ENCODE results near the gene LONRF3. TPM values are rescaled to one million over a fixed set of nuclear protein-coding genes. Genes with fewer than 3 reads are reported as not detected.
A peak's percentile ranks its signal among the peaks of the same experiment; 100 is the strongest.
"Not testable (repeated sequence)": the region's sequence is repeated elsewhere in the genome, so short reads cannot be mapped to it uniquely, and the experiment has no call there.

LONRF3 gene
- total RNA-seq, 4 donors from 2014 or later = 15.7 to 73.3 (median 42.3) TPM

DNA sequence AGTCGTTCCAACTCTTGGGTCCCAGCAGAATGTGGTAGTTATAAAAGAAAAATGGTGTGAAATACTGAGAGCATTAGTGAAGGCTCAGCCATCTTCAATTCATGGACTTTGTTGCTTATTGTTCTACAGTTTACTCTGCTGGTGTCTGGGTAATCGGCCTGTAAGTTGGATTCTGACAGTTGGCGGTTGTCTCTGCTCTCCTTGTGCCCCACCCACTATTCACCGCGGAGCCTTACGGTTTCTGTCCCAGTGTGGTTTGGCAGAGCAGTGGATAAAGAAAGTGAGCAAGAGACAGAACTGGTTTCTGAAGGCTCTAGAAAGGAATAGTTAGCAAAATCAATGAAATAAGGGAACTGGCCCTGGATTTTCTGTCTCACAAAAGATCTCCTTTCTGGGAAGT lies 9.1 kb downstream of the LONRF3 start:
- Histone ChIP-seq H3K27me3 (no peaks in the 10 kb centered on the region), H3K36me3 (peaks cover 0 to 4% of the 10 kb centered on the region in 2 donors), H3K9me3 (no peaks in the 10 kb centered on the region), H3K27ac (no peak overlapping the region), H3K4me1 (peaks cover 0 to 4% of the 10 kb centered on the region in 2 donors), H3K4me3 (no peak overlapping the region)
- TF ChIP-seq POLR2A (IDR thresholded peaks at IDR 0.05) = no peak
- TF ChIP-seq, protein P1, sequence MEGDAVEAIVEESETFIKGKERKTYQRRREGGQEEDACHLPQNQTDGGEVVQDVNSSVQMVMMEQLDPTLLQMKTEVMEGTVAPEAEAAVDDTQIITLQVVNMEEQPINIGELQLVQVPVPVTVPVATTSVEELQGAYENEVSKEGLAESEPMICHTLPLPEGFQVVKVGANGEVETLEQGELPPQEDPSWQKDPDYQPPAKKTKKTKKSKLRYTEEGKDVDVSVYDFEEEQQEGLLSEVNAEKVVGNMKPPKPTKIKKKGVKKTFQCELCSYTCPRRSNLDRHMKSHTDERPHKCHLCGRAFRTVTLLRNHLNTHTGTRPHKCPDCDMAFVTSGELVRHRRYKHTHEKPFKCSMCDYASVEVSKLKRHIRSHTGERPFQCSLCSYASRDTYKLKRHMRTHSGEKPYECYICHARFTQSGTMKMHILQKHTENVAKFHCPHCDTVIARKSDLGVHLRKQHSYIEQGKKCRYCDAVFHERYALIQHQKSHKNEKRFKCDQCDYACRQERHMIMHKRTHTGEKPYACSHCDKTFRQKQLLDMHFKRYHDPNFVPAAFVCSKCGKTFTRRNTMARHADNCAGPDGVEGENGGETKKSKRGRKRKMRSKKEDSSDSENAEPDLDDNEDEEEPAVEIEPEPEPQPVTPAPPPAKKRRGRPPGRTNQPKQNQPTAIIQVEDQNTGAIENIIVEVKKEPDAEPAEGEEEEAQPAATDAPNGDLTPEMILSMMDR (IDR thresholded peaks at IDR 0.05 in 4 of 5, conservative IDR thresholded peaks at IDR 0.05 in 1 of 5) = no peak
- DNase-seq (no peak), ATAC-seq (no peak)
- intact Hi-C loops (cut with DNase I; ENCODE audit: low total_unique reads) = no loop called here
- in situ Hi-C loops (cut with MboI; ENCODE audit: low sequenced_read_pairs in 4 of 4) = loop anchor here in 1 of 4 donors (25.0 kb wide), 1 partner anchor 121 kb away; no protein-coding TSS in a partner anchor

DNA sequence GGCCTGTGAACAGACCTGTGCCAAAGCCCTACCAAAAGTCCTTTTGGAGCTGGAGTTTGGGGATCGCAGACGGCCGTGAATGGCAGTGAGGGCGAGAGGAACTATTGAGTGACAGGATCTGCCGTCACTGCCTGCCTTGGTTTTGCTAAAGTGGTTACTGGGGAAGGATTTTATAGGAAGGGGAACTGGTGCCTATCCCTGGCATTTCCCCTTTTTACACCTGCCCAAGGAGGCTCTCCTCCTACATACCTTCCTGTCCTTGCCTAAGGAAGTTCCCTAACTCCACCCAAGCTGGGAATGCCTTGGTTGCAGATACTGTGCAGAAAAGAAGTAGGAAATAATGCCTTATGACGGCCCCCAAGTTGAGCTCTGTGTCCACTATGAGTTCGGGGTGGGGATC lies 14.5 kb downstream of the LONRF3 start:
- TF ChIP-seq POLR2A (IDR thresholded peaks at IDR 0.05) = no peak
- TF ChIP-seq, protein P1 (IDR thresholded peaks at IDR 0.05 in 4 of 5, conservative IDR thresholded peaks at IDR 0.05 in 1 of 5) = no peak
- ATAC-seq = no peak
- intact Hi-C loops (cut with DNase I; ENCODE audit: low total_unique reads) (no loop called here), in situ Hi-C loops (cut with MboI; ENCODE audit: low sequenced_read_pairs in 4 of 4) (loop anchor here in 1 of 4 donors (25.0 kb wide), 1 partner anchor 127 kb away; no protein-coding TSS in a partner anchor)
- H3K9me3 ChIP-seq = no peaks in the 10 kb centered on the region
- peak overlapping the region in 2 of 4 donors; percentile 68 to 69 for H3K27ac ChIP-seq
- peaks cover 0 to 14% of the 10 kb centered on the region in 2 donors for H3K36me3 ChIP-seq
- H3K4me3 ChIP-seq = no peak overlapping the region
- H3K27me3 ChIP-seq = no peaks in the 10 kb centered on the region
- peaks cover 7 to 8% of the 10 kb centered on the region in 2 donors for H3K4me1 ChIP-seq
- DNase-seq = no peak

DNA sequence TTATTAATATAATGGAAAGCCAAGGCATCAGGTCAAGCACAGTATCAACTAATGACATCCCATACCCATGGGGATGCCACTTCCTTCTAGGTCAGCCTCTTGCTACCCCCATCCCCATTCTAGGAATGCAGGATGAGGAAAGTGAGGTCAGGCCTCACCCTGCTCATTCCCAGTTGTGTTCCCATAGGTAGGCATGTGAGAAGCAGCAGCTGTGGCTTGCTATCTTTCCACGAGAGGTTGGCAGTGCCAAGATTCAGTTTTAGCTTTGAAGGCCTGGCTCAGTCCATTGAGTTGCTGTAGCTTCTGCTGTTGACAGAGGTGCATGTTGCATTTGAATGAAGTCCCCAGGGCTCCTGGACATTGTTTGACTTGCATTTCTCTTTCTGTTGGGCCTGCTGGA lies 15.5 kb downstream of the LONRF3 start:
- Histone ChIP-seq H3K4me3 (no peak overlapping the region), H3K9me3 (no peaks in the 10 kb centered on the region), H3K27ac (peak overlapping the region in 3 of 4 donors; percentile 31 to 69 (median 68)), H3K4me1 (peaks cover 7 to 8% of the 10 kb centered on the region in 2 donors), H3K27me3 (no peaks in the 10 kb centered on the region), H3K36me3 (peaks cover 0 to 14% of the 10 kb centered on the region in 2 donors)
- peak in 1 of 2 donors; percentile 24 for DNase-seq
- TF ChIP-seq, protein P1 (IDR thresholded peaks at IDR 0.05 in 4 of 5, conservative IDR thresholded peaks at IDR 0.05 in 1 of 5) = no peak
- no peak for TF ChIP-seq POLR2A (IDR thresholded peaks at IDR 0.05)
- peak; percentile 30 to 63 for ATAC-seq
- in situ Hi-C loops (cut with MboI; ENCODE audit: low sequenced_read_pairs in 4 of 4) = loop anchor here in 1 of 4 donors (25.0 kb wide), 1 partner anchor 128 kb away; no protein-coding TSS in a partner anchor
- intact Hi-C loops (cut with DNase I; ENCODE audit: low total_unique reads) = no loop called here

DNA sequence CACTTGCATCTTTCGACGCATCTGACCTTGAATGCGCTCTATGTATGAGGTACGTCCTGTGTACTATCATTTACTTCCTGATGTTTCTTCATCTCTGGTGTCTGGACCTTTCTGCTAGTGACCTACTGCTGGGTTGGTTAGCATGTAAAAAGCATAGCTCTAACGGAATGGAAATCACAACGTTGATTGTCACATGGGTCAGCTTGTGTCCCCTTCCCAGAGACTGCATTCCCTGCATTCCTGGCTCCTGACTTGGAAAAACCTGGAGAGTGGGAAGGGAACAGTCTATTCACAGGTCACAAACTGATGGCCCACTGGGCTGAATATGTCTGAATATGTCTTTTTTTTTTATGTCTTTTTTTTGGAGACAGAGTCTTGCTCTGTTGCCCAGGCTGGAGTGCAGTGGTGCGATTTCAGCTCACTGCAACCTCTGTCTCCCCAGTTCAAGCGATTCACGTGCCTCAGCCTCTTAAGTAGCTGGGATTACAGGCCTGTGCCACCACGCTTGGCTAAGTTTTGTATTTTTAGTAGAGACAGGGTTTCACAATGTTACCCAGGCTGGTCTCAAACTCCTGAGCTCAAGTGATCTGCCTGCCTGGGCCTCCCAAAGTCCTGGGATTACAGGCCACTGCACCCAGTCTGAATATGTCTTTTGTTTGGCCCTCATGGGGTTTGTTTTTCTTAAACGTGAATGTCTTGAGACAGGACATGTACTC lies 16.3 kb downstream of the LONRF3 start:
- TF ChIP-seq, protein P1 (IDR thresholded peaks at IDR 0.05 in 4 of 5, conservative IDR thresholded peaks at IDR 0.05 in 1 of 5) = no peak
- TF ChIP-seq POLR2A (IDR thresholded peaks at IDR 0.05) = no peak
- in situ Hi-C loops (cut with MboI; ENCODE audit: low sequenced_read_pairs in 4 of 4) = loop anchor here in 1 of 4 donors (25.0 kb wide), 1 partner anchor 128 kb away; no protein-coding TSS in a partner anchor
- ATAC-seq (no peak), DNase-seq (no peak)
- H3K4me1 ChIP-seq = peaks cover 7 to 8% of the 10 kb centered on the region in 2 donors
- no peaks in the 10 kb centered on the region for H3K9me3 ChIP-seq
- no peaks in the 10 kb centered on the region for H3K27me3 ChIP-seq
- H3K27ac ChIP-seq = peak overlapping the region in 3 of 4 donors; percentile 31 to 69 (median 68)
- intact Hi-C loops (cut with DNase I; ENCODE audit: low total_unique reads) = no loop called here
- peaks cover 0 to 14% of the 10 kb centered on the region in 2 donors for H3K36me3 ChIP-seq
- H3K4me3 ChIP-seq = no peak overlapping the region

DNA sequence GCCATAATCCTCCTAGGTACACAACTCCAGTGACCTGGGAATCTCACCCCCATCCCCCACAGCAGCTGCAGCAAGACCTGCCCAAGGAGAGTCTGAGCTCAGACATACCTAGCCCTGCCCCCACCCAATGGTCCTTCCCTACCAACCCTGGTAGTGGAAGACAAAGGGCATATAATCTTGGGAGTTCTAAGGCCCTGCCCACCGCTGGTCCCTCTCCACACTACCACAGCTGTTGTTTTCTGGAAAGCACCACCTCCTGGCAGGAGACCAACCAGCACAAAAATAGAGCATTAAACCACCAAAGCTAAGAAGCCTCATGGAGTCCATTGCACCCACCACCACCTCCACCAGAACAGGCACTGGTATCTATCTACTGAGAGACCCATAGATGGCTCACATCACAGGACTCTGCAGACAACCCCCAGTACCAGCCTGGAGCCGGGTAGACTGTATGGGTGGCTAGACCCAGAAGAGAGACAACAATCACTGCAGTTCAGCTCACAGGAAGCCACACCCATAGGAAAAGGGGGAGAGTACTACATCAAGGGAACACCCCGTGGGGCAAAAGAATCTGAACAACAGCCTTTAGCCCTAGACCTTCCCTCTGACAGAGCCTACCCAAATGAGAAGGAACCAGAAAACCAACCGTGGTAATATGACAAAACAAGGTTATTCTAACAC lies 18.2 kb downstream of the LONRF3 start:
- in situ Hi-C loops (cut with MboI; ENCODE audit: low sequenced_read_pairs in 4 of 4) (loop anchor here in 1 of 4 donors (25.0 kb wide), 1 partner anchor 130 kb away; no protein-coding TSS in a partner anchor), intact Hi-C loops (cut with DNase I; ENCODE audit: low total_unique reads) (loop anchor here (1.0 kb wide), 1 partner anchor 16 kb away; no protein-coding TSS in a partner anchor)
- not testable (repeated sequence) for H3K4me3 ChIP-seq, H3K27me3 ChIP-seq, H3K4me1 ChIP-seq, H3K9me3 ChIP-seq, ATAC-seq
- H3K36me3 ChIP-seq = peaks cover 0 to 19% of the 10 kb centered on the region in 2 donors
- peak overlapping the region; percentile 18 to 69 (median 57) for H3K27ac ChIP-seq
- peak in 1 of 2 donors; percentile 53 for DNase-seq
